Dermis lymphatic vessel endothelial cell (primary cell): Measurements from ENCODE around the gene WDR48. TPM values are rescaled to one million over a fixed set of nuclear protein-coding genes. Genes with fewer than 3 reads are reported as not detected.

Experiments used
- total RNA-seq: library from RNA; depleted of rRNA; stranded (reverse); fragments of >200 nt; gene quantifications from 2 replicates; pipeline ENCODE4 v1.2.1, GENCODE V29; 2014

The WDR48 gene
- 37.2 and 49.9 TPM in 2 replicates for total RNA-seq

DNA sequence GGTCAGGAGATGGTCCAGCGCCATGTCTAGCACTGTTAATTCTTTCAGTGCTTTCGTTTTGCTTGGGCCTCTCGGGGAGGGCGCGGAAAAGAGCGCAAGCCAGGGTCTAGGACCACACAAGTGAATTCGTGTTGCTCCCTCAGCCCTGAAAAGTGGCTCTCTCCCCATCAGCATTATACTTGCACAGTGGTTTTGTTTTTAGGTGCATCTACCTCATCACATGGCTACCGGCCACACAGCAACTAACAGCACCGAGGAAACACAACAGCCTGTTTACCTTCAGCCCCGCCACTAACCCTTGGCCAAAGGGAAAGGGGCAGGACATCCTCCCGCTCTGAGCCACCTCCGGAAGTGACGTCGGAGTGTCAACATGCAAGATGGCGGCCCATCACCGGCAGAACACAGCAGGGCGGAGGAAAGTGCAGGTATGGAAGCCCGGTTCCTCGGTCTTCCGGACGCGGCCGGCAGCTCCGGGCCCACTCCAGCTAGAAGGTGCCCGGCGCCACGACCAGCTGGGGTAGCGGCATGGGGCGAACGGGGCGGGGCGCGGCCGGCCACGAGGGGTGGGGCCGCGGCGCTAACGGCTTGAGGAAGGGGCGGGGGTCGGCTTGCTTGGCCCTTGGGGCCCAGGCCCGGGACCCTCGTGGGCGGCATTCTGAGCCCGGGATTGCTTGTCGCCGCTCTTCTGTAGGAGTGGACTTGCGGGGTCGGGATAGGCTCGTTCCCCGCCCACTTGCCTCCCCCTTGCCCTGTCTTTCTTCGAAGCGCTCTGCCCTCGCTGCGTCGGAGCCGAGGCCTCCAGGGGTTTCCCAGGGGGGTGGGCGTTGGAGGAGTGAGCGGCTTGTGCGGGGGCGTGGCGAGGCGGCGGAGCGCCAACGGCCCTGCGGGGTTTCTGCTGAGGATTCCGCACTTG is at the start of gene WDR48, which contains the start of gene SCN11A:
WDR48 (plus strand) TSS at position 368 of the 913 bp plus-strand sequence; CDS start at position 378, 10 bp downstream.
SCN11A (minus strand) TSS at position 296 of the 913 bp plus-strand sequence. CDS start 101,582 bp downstream, outside the sequence.

DNA sequence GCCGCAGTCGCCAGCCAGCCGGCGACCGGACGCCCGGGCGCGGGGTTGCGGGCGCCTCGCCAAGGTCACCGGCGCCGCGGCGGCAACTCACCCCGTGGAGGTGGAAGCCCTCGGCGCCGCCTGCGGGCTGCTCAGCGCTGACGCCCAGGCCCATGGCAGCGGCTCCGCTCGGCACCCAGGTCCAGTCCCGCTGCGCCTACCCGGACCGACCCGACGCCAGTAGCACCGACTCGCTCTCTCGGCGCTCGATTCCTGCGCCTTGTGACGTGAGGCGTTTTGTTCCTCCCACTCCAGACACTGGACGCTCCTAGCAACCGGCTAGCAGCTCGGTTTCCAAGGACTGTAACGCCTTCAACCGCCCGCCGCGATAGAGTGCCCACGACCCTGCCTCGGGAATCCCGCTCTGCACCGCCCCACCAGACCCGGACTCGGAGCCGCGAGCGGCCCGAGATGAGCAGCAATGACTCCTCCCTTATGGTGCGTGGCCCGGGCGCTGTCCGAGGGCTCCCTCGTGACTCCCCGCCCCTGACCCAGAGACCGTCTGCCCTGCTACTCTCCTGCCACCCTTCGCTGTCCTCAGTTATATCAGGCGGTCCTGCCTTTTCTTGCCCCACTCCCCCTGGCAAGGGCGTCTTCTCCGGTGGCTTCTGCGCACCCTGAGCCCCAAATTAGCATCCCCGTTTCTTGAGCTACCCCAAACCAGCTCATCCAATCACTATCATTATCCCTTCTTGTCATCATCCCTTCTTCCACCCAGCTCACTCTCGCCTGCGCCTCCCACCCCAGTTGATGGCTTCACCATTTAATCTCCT is 55.8 kb downstream of the WDR48 start, which contains the start of the genes GORASP1 and TTC21A:
GORASP1 (minus strand) TSS at position 240 of the 812 bp plus-strand sequence; CDS start at position 154, 86 bp downstream.
TTC21A (plus strand) TSS at position 293 of the 812 bp plus-strand sequence; CDS start at position 451, 158 bp downstream.

Other genes starting within 250 kb of the WDR48 start
- not detected in 2 replicates for gene SCN10A, start 235.8 kb upstream of the WDR48 start, total RNA-seq
- under 0.01 and 0.09 TPM in 2 replicates for gene SCN11A, start 72 bp upstream of the WDR48 start, total RNA-seq
- gene GORASP1, start 55.6 kb downstream of the WDR48 start, total RNA-seq = 27.1 and 31.3 TPM in 2 replicates
- gene TTC21A, start 55.7 kb downstream of the WDR48 start, total RNA-seq = 1.3 and 1.4 TPM in 2 replicates
- gene CSRNP1, start 101.6 kb downstream of the WDR48 start, total RNA-seq = 8.9 and 9.7 TPM in 2 replicates
- not detected in 2 replicates for gene XIRP1, start 140.6 kb downstream of the WDR48 start, total RNA-seq
- gene CX3CR1, start 228.0 kb downstream of the WDR48 start, total RNA-seq = not detected in 2 replicates